HG03354 (cell line): ENCODE measurements around the gene SCN2A.
"Not testable (repeated sequence)": the region's sequence is repeated elsewhere in the genome, so short reads cannot be mapped to it uniquely, and the experiment has no call there.

Experiments used
- ATAC-seq: cut with Tn5 transposase; IDR thresholded peaks from one replicate; pipeline ENCODE4 v1.9.1; 2021; ENCODE audit warnings: mild to moderate bottlenecking; ENCODE audit not compliant: unreplicated experiment, poor library complexity, severe bottlenecking

The SCN2A gene

DNA sequence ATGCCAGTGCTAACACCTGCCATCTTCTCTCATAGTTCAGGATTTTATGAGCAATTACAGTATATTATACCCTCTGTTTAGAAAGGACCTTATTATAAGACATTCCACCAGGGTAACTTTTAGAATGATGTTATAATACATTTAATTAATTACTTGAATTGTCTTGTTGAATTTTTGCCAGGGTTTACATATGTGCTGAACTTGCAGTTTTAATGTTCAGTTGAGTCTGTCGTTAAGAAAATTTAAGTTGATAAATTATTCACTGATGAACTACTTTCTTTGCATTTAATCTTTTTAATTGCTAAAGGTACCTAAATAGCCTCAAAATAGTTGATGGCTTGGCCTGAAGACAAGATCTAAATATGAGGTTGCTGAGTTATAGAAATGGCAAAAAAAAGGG, 68.1 kb downstream of the SCN2A start:
- no peak for ATAC-seq

DNA sequence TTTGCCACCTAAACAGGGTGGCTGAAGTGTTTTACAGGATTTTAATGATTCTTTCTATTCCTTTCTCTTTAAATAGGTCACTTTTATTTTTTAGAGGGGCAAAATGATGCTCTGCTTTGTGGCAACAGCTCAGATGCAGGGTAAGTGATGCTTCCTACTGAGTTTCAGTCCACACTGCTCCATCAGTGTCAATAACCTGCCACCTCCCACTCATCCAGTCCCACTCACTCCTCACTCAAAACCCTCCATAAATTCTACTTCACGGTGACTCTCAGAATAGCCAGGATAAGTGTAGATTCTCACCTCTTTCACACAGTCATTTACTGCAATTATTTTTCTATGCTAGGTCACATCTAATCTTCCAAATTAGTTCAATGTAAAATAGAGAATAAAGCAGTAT, 72.7 kb downstream of the SCN2A start:
- ATAC-seq = no peak

DNA sequence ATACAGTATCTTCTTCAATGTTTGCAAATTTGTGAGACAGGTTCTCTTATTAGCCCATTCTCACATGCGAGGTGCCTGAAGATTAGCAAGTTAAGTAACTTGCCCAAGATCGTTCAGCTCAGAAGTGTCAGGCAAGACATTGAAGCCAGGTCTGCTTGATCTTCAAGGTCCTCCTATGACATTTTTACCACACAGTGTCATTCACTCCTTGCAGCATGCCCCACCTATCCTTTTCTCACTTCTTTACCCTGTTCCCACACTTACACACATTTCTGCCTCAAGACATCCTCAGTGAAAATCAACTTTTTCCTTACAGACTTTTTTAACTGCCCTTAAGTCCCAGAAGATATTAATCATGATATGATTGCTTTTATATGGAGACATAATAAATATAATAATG, 73.8 kb downstream of the SCN2A start:
- ATAC-seq = no peak

DNA sequence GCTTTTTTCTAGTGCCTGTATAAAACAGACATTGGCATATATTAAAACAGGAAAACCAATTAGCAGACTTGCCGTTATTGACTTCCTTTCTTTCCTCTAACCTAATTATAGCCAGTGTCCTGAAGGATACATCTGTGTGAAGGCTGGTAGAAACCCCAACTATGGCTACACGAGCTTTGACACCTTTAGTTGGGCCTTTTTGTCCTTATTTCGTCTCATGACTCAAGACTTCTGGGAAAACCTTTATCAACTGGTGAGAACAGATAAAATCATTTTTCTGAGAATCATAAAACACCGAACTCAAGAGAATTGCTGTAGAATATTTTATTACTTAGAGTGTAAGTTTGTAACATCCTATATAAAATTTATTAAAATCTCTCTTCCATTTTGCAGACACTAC, 74.3 kb downstream of the SCN2A start:
- no peak for ATAC-seq

DNA sequence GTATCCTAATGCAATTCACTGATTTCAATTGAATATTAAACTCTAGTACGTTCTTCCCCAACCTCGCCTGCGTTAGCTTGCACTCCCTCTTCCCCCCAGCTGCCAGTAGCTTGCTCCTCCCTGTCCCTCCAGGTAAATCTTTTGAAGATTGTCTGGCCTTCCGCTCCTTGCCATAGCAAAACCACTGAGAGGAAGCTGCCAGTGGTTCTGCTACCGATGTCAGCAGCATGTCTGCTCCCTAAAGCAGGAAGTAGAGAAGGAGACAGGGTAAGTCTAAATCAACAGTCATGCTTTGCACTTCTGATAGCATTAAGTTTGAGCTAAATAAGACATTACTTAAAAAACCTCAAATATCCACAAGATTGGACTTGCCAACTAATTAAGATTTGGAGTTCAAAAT, 89.1 kb downstream of the SCN2A start:
- ATAC-seq = no peak

DNA sequence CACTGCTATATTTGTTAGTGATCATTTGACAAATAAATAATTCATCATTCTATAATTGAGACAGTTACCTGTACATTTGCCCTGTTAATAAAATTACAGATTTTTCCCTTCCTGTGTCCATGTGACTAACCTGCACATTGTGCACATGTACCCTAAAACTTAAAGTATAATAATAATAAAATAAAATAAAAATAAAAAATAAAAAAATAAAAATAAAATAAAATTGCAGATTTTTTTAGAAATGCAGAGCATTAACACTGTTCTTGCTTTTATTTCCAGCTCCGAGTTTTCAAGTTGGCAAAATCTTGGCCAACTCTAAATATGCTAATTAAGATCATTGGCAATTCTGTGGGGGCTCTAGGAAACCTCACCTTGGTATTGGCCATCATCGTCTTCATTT, 105.1 kb downstream of the SCN2A start:
- ATAC-seq = not testable (repeated sequence)

DNA sequence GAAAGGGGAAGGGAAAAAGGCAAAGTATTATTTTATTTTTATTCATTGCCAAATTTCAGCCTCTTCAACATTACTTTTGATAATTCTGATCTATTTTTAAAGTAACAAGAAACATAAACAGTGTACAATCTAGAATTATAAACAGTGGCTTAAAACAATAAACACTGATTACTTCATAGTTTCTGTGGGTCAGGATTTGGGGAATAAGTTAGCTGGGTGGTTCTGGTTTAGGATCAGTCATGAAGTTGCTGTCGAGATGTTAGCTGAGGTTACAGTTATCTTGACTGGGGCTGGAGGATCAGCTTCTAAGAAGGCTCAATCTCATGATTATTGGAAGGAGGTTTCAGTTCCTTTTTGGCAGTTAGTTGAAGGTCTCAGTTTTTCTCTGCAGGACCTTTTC, 109.2 kb downstream of the SCN2A start:
- no peak for ATAC-seq

DNA sequence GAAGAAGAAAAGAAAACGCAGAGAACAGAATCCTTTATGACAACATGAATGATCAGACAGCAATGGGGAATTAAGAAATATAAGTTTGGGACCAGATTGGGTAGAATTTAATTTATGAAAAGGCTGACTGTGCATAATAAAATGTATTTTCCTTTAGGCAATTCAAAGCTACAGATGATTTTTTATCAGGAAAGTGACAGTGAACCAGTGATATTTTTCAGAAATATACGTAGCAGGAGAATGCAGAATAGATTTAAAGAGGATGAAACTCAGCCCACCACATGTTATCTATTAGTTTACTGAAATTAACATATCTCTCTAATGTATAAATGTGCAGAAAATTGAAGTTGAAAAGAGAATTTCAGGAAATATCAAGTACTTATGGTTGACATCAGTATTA, 110.0 kb downstream of the SCN2A start:
- ATAC-seq = no peak

DNA sequence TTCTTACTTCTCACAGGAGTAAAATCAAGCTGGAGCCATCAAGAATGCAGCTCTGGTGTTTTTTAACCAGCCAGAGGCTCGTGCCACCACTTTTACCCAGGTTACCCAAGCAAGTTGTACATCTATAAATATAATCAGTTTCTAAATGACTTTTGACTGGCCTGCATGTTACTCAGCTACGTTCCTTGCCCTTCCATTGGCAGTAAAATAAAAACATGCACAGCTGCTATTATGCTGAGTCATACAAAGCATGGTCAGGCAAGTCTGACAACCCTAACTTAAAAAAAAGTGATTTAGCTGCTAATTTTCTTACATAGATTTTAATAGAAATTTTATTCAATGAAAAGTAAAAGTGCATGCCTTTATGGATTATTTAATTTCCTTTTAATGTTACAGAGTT, 118.5 kb downstream of the SCN2A start:
- peak; percentile 87 for ATAC-seq

DNA sequence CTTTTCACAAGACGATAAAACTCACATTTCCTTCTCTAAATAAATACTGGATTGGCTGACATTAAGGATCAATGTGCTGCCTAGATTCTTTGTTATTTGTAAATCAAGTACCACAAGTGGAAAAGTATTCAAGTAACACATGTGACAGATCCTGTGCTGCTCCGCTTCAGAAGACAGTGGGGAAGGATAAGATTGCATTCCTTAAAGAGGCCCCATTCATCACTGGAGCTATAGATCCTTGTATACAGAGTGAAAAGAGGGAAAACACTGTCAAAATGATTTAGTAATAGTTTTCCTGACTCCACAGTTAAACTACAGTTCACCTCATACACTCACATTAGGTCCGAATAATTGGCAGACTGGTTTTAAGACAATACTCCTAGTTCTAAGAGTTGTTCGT, 122.3 kb downstream of the SCN2A start:
- no peak for ATAC-seq

DNA sequence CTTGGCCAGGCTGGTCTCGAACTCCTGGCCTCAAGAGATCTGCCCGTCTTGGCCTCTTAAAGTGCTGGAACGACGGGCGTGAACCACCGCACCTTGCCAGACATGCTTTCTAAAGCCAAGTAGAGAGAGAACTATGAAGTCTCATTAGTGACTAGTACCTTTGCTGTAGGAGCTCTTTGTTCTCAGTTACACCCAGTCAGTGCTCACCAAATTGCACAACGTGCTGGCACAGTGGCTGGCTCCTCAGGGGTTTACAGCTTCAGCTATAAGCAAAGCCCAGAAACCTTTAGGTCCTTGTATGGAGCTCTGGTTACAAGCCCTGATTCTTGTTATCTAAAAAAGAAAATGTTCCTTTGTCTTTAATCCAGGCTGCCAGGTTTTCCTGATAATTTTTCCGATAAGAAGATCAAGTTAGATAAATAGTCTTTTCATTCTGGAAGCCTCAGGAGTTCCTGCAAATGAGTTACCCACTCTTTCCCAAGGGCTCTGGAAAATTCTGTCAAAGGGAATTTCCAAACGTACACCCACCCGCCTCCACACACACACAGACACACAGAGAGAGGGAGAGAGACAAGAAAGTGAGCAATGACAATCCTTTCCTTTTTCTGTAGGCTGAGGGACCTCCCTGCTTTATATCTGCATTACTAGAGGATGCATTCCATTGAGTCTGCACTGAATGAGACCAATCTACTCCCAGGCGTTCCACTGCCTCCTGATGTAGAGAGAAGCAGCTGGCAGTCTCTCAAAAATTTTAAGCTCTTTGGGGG, 130.1 kb downstream of the SCN2A start:
- no peak for ATAC-seq

DNA sequence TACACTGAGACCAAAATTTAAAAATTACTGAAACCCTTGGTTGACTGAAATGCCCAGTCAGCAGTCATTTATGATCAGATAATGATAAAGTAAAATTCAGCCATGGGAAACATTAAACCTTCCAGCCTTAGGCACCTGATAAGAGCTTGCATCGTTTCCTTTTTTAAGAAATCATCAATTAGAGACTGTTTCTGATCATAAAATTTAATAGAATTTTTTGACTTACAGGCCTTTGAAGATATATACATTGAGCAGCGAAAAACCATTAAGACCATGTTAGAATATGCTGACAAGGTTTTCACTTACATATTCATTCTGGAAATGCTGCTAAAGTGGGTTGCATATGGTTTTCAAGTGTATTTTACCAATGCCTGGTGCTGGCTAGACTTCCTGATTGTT, 130.7 kb downstream of the SCN2A start:
- no peak for ATAC-seq

DNA sequence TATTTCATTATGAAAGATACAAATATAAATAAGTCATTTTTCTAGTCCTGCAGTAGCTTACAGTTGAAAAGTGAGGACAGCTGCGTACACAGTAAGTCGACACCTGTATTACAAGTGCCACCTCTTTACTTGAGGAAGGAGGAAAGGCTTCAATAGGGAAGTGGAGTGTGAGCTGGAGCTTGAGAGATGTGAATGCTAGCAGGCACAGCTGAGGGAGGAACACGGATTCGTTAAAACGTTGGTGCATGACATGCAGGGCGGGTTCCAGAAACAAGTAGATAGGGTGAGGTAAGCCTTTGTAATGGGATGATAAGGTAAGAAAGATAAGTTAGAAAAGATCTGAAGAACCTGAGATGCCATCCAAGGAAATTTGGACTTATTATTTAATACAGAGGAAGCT, 132.1 kb downstream of the SCN2A start:
- ATAC-seq = no peak

DNA sequence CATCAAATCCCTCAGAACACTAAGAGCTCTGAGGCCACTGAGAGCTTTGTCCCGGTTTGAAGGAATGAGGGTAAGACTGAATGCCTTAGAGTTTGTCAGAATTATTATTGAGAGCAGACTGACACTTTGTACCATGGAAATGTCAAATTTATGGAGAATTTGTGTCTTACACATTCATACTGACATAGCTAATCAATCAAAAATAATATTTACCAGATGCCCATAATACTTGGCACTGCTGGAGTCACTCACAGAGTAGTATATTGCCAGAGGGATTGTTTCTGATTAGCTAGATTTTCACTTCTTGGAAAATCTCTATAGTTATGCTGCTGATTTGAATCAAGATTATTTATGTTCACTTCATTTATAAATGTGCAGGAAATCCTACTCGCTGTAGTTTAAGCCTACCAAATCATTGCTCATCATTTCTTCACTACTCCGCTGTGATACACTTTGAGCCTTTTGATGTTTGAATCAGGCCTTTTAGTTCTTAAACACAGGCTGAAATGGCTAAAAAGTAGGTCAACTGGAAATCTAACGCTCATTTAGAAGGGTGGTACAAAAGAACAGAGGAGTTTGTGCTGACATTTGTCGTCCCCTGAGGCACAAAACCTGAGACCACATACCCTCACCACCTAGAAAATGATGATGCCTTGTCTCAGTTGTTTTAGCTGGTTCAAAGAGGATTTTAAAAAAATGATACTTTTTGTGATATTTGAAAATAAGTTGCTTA, 134.2 kb downstream of the SCN2A start:
- ATAC-seq = no peak

DNA sequence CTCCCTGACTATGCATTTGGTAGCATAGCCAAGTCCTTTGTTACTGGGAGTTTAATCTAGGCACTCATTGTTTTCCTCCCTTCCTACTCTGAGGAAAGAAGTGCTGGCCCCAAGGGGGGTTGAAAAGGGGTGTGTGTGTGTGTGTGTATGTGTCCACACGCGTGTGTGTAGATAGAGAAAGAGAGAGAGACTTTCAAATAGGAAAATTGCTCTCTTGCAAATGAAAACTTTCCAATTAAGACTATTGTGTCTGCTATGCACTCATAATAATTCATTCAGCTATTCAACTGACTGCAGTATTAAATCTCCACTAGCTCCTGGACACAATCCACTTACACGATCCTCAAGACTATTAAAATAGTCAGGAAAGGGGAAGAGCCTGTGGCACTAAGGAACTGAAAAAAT, 137.4 kb downstream of the SCN2A start:
- no peak for ATAC-seq

DNA sequence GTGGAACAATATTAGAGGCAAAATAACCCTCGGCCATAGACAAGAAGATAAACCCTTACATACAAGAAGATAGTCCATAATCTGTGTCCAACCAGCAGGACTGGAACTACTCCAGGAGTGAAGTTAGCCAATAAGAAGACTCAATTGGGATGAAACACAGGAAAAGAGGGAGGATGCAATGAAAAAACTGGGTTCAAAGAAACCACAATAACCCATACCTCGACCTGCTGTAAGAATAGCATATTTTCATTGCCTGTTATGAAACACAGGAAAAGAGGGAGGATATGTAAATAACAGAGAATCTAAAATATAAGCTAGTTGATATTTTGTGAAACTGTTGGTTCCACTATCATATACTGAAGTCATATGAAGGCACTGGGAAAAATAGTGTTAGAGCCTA, 143.1 kb downstream of the SCN2A start:
- no peak for ATAC-seq

DNA sequence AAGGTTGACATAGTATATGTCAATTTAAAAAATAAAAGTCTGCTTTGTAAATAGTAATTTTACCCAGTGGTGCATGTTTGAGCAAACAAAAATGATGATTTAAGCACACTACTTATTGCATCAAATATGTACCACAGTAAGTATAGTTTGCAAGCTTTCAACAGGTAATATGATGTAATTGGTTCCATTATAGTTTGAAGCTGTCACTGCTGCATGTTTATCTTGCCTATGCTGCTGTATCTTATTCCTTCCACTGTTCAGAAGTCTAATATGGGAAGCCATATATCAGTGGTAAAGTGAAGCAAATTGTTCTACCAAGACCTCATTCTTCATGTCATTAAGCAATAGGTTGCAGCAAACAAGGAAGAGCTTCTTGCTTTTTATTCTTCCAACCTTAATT, 151.7 kb downstream of the SCN2A start:
- ATAC-seq = no peak

DNA sequence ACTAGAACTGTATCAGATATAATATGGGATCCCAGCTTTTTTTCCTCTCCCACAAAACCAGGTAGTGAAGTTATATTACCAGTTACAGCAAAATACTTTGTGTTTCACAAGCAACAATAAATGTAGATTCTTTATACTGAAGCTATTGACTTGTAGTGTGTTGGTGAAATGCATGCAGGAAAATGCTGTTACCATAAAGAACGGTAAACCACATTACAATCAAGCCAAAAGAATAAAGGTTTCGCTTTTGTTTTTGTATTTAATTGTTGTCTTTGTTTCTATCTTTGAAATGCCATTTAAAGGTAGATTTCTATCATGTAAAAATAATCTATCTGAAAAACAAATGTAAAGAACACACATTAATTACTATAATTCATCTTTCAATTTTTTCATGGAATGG, 152.6 kb downstream of the SCN2A start:
- no peak for ATAC-seq

DNA sequence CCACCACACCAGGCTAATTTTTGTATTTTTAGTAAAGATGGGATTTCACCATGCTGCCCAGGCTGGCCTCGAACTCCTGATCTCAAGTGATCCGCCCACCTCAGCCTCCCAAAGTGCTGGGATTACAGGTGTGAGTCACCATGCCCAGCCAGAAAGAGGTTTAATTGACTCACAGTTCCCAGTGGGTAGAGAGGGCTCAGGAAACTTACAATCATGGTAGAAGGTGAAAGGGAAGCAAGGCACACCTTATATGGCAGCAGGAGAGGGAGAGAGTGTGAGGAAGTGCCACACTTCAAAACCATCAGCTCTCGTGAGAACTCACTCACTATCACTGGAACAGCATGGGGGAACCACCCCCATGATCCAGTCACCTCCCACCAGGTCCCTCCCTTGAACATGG, 159.4 kb downstream of the SCN2A start:
- ATAC-seq = not testable (repeated sequence)

DNA sequence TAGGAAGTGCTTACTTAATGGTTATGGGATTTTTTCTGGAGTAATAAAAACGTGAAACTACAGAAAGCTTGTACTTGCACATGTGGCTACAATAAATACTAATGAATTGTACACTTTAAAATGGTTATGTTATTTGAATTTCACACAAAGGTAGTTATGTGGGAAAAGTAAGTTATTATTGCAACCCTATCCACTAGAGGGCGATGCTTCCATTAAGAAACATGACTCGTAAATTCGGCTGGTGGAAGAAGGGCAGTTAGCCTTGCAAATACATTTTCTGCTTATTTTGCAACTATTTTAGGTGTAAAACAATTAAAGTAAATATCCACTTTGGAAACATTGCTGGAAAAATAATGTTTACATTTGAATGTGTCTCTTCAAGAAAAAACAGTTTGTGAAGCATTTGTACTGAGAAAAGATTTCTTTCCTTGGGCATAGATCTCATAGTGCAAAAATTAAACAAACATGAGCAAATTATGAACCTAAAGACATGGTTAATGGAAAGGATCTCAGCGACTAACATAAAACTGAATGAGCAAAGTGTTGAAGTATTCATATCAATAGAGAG, 162.2 kb downstream of the SCN2A start:
- peak; percentile 90 for ATAC-seq

DNA sequence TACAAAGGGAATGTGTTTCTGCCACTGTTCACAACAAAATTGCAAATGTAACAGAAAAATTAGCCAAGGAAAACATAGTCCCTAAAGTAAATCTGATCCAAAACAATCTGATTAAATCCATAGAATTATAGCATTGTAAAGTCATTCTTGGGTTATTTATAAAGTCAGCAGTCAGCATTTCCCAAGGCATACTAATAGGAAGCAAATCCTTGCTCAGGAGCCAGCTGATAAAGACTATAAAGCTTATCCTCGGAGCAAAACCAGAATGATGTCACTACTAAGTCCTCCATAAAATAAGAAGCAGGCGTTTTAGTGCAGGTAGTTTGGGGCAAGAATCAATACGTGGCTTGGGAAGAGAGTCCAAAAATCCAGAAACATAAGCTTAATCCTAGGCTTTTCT, 162.9 kb downstream of the SCN2A start:
- no peak for ATAC-seq
